WTC11 (cell line): Measurements from ENCODE around the gene SLC29A3. TPM values are rescaled to one million over a fixed set of nuclear protein-coding genes. Genes with fewer than 3 reads are reported as not detected.
"Not testable (repeated sequence)": the region's sequence is repeated elsewhere in the genome, so short reads cannot be mapped to it uniquely, and the experiment has no call there.

Experiments
- ATAC-seq: fragments of 200-7000 bp; cut with Tn5 transposase; 2 replicates; pipeline ENCODE4 v1.10.0; 2021; ENCODE audit warnings: mild to moderate bottlenecking, moderate library complexity
- CTCF ChIA-PET: fragments of 300-600 bp; sonication (Branson Sonifier 250); formaldehyde crosslinking; loops from one replicate; lab custom pipeline; 2021; ENCODE audit warnings: antibody characterized with exemption; lab: Charles Lee
- POLR2A ChIA-PET: fragments of 350-600 bp; sonication (Branson Sonifier 250); formaldehyde crosslinking; loops from one replicate; lab custom pipeline; 2021; ENCODE audit warnings: antibody characterized with exemption; lab: Charles Lee
- DNase-seq: peaks from one replicate; pipeline ENCODE4 v3.0.0; 2021; ENCODE audit warnings: low spot score
- H3K27ac Mint-ChIP-seq: 2 replicates; pipeline ENCODE4 v1.8.0; 2021; ENCODE audit warnings: mixed read lengths
- H3K27me3 Mint-ChIP-seq: 2 replicates; pipeline ENCODE4 v1.8.0; 2021; ENCODE audit warnings: low read depth, mild to moderate bottlenecking, moderate library complexity, mixed read lengths
- H3K36me3 Mint-ChIP-seq: 2 replicates; pipeline ENCODE4 v1.8.0; 2021; ENCODE audit warnings: mixed read lengths
- H3K4me1 Mint-ChIP-seq: 2 replicates; pipeline ENCODE4 v1.8.0; 2022; ENCODE audit warnings: mixed read lengths
- H3K4me3 Mint-ChIP-seq: 2 replicates; pipeline ENCODE4 v1.8.0; 2021; ENCODE audit warnings: mild to moderate bottlenecking, moderate library complexity, mixed read lengths
- H3K9me3 Mint-ChIP-seq: 2 replicates; pipeline ENCODE4 v1.8.0; 2021; ENCODE audit warnings: mixed read lengths
- ATF6 ChIP-seq: sonication (generic); formaldehyde crosslinking; IDR thresholded peaks from 2 replicates; pipeline ENCODE4 v1.8.1; 2023; ENCODE audit warnings: mild to moderate bottlenecking, missing genetic modification reagents
- CBFB ChIP-seq: sonication (generic); formaldehyde crosslinking; IDR thresholded peaks from 2 replicates; pipeline ENCODE4 v1.8.1; 2022; ENCODE audit warnings: mild to moderate bottlenecking, low read depth, missing genetic modification reagents
- GTF2I ChIP-seq: fragments of 250-450 bp; sonication (Bioruptor Pico); conservative IDR thresholded peaks from 2 replicates; pipeline ENCODE4 v1.4.0; 2021; ENCODE audit warnings: mild to moderate bottlenecking
- HMGXB4 ChIP-seq: sonication (generic); formaldehyde crosslinking; IDR thresholded peaks from 2 replicates; pipeline ENCODE4 v1.8.1; 2023; ENCODE audit warnings: mild to moderate bottlenecking, moderate library complexity, missing genetic modification reagents
- JAZF1 ChIP-seq: fragments of 250-450 bp; sonication (Bioruptor Pico); IDR thresholded peaks from 2 replicates; pipeline ENCODE4 v1.9.0; 2021; ENCODE audit warnings: moderate library complexity, mild to moderate bottlenecking, inconsistent platforms
- NR1H2 ChIP-seq: sonication (generic); formaldehyde crosslinking; IDR thresholded peaks from 2 replicates; pipeline ENCODE4 v1.9.0; 2021; ENCODE audit warnings: mild to moderate bottlenecking, moderate library complexity, missing genetic modification reagents
- NR3C1 ChIP-seq: sonication (generic); formaldehyde crosslinking; conservative IDR thresholded peaks from 2 replicates; pipeline ENCODE4 v1.8.1; 2023; ENCODE audit warnings: low read depth, mild to moderate bottlenecking, missing genetic modification reagents
- ZNF232 ChIP-seq: sonication (generic); formaldehyde crosslinking; IDR thresholded peaks from 2 replicates; pipeline ENCODE4 v1.8.0; 2022; ENCODE audit warnings: mild to moderate bottlenecking, missing genetic modification reagents
- ZNF425 ChIP-seq: fragments of 250-450 bp; sonication (Bioruptor Pico); conservative IDR thresholded peaks from 2 replicates; pipeline ENCODE4 v1.9.0; 2021; ENCODE audit warnings: mild to moderate bottlenecking
- total RNA-seq: library from RNA; stranded (reverse); gene quantifications from 3 replicates; pipeline ENCODE4 v1.2.3, GENCODE V29; 2021
- TF ChIP-seq, protein P1 (sequence below): sonication (generic); formaldehyde crosslinking; IDR thresholded peaks from 2 replicates; pipeline ENCODE4 v1.8.0; 2022; ENCODE audit warnings: mild to moderate bottlenecking, missing genetic modification reagents
- TF ChIP-seq, protein P2 (sequence below): sonication (generic); formaldehyde crosslinking; IDR thresholded peaks from 2 replicates; pipeline ENCODE4 v1.8.1; 2022; ENCODE audit warnings: low read depth, mild to moderate bottlenecking, moderate library complexity, missing genetic modification reagents, borderline replicate concordance
- TF ChIP-seq, protein P3 (sequence below): fragments of 250-450 bp; sonication (Bioruptor Pico); IDR thresholded peaks from 2 replicates; pipeline ENCODE4 v1.9.0; 2021; ENCODE audit warnings: moderate library complexity, mild to moderate bottlenecking, inconsistent platforms, borderline replicate concordance

Gene SLC29A3
- total RNA-seq, 1 experiment from 2014 or later: 9.2 TPM

DNA sequence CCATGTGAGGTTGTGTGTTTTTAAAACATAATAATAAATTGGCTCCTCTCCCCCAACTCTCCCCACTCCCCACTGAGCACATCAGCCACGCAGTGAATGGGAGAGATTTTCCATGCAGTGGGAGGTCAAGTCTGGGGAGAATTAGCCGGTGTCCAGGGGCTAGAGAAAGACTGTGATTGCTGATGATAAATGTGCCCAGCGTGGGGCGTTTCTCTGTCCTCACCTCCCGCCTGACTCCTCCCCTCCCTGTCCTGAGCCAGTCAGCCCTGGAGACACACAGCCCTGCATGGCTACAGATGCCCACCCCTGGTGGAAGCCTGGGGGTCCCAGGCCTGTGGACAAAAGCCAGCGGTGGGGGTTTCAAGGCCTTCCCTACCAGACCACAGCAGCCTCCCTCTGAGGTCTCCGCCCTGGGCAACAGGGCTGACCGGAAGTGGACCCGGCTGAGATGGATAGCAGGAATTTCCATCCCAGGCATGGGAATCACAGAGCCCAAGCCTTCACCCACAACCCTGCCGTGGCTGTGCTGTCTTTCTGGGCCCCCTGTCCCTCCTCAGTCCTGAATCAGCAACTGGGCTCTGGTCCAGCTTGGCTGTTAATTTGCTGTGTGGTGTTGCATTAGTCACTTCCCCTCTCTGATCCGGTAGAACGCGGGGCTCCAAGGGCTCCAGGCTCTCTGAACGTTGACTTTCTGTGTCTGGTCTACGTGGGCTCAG lies 46.8 kb upstream of the SLC29A3 start:
- POLR2A ChIA-PET: no interaction called here
- H3K27me3 Mint-ChIP-seq: no peaks in the 10 kb centered on the region
- no peak overlapping the region for H3K4me3 Mint-ChIP-seq
- TF ChIP-seq NR3C1 (CRISPR knock-in tag) (no peak), GTF2I (CRISPR knock-in tag) (peak; percentile 35; the same call in 1 of the 2 replicates)
- TF ChIP-seq, all 79 proteins: peak for 1
- H3K36me3 Mint-ChIP-seq: no peaks in the 10 kb centered on the region
- peaks cover 54% of the 10 kb centered on the region for H3K4me1 Mint-ChIP-seq
- DNase-seq (no peak), ATAC-seq (no peak)
- no peaks in the 10 kb centered on the region for H3K9me3 Mint-ChIP-seq
- no peak overlapping the region; the same call in 1 of the 2 replicates for H3K27ac Mint-ChIP-seq
- CTCF ChIA-PET: interaction anchor here (4.2 kb wide), 1 partner anchor 12 kb away, joined by 30 read pairs; no protein-coding TSS in a partner anchor

GRCh38 chr10:71272974-71273373 lies 46.1 kb upstream of the SLC29A3 start:
- CTCF ChIA-PET: interaction anchor here (1.9 kb wide), 1 partner anchor 64 kb away, joined by 5 read pairs; no protein-coding TSS in a partner anchor
- H3K9me3 Mint-ChIP-seq, H3K4me3 Mint-ChIP-seq, DNase-seq, H3K27me3 Mint-ChIP-seq, H3K27ac Mint-ChIP-seq, POLR2A ChIA-PET, ATAC-seq, H3K36me3 Mint-ChIP-seq: not testable (repeated sequence)
- H3K4me1 Mint-ChIP-seq: peaks cover 57% of the 10 kb centered on the region

DNA sequence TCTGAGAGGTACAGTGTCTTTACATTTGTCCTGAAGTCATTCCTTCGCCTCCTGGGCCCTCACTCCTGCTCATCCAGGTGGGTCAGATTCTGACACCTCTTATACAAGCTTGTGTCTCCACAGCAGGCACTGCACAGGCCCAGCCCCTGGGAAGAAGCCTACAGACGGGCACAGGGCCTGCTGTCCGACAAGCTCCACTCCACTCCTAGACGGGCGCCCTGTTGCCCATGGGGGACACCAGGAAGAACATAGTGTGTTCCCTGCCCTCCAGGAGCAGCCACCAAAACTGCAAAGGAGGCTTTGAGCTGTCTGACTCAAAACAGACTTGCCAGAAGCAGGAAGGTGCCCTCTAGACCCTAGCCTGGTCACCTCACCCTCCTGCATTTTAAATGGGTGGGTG lies 45.6 kb upstream of the SLC29A3 start:
- ATAC-seq (no peak), DNase-seq (no peak)
- H3K9me3 Mint-ChIP-seq: no peaks in the 10 kb centered on the region
- TF ChIP-seq JAZF1 (no peak), HMGXB4 (CRISPR knock-in tag) (no peak), ATF6 (CRISPR knock-in tag) (no peak)
- TF ChIP-seq, protein P1, sequence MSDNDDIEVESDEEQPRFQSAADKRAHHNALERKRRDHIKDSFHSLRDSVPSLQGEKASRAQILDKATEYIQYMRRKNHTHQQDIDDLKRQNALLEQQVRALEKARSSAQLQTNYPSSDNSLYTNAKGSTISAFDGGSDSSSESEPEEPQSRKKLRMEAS (CRISPR knock-in tag): no peak
- TF ChIP-seq, protein P2, sequence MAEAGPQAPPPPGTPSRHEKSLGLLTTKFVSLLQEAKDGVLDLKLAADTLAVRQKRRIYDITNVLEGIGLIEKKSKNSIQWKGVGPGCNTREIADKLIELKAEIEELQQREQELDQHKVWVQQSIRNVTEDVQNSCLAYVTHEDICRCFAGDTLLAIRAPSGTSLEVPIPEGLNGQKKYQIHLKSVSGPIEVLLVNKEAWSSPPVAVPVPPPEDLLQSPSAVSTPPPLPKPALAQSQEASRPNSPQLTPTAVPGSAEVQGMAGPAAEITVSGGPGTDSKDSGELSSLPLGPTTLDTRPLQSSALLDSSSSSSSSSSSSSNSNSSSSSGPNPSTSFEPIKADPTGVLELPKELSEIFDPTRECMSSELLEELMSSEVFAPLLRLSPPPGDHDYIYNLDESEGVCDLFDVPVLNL: no peak
- no peaks in the 10 kb centered on the region for H3K36me3 Mint-ChIP-seq
- H3K4me1 Mint-ChIP-seq: peaks cover 58% of the 10 kb centered on the region
- H3K4me3 Mint-ChIP-seq: no peak overlapping the region
- ChIA-PET CTCF (interaction anchor here (0.9 to 1.9 kb wide), 3 partner anchors 10 to 65 kb away, joined by 3 to 5 read pairs (median 4); no protein-coding TSS in a partner anchor), POLR2A (no interaction called here)
- peak overlapping the region; percentile 36; the same call in 1 of the 2 replicates for H3K27ac Mint-ChIP-seq
- H3K27me3 Mint-ChIP-seq: no peaks in the 10 kb centered on the region

- no peak for ATAC-seq
- H3K9me3 Mint-ChIP-seq: no peaks in the 10 kb centered on the region
- H3K27ac Mint-ChIP-seq: peak overlapping the region; percentile 67
- H3K4me3 Mint-ChIP-seq: no peak overlapping the region
- no peak for TF ChIP-seq CBFB (CRISPR knock-in tag)
- TF ChIP-seq, protein P3, sequence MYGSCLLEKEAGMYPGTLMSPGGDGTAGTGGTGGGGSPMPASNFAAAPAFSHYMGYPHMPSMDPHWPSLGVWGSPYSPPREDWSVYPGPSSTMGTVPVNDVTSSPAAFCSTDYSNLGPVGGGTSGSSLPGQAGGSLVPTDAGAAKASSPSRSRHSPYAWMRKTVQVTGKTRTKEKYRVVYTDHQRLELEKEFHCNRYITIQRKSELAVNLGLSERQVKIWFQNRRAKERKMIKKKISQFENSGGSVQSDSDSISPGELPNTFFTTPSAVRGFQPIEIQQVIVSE (CRISPR knock-in tag): no peak
- TF ChIP-seq ZNF232: no peak
- TF ChIP-seq ZNF425: no peak
- TF ChIP-seq NR1H2 (CRISPR knock-in tag): no peak
- TF ChIP-seq, all 79 proteins: peak for 0
- H3K27me3 Mint-ChIP-seq: no peaks in the 10 kb centered on the region
- CTCF ChIA-PET: interaction anchor here (0.6 to 1.9 kb wide), 17 partner anchors 8 to 839 kb away, joined by 3 to 13 read pairs (median 4); partner anchors contain the start of gene SLC29A3
- peaks cover 58% of the 10 kb centered on the region for H3K4me1 Mint-ChIP-seq
- POLR2A ChIA-PET: no interaction called here
- H3K36me3 Mint-ChIP-seq: no peaks in the 10 kb centered on the region
- DNase-seq: no peak
These were observed 43.9 kb upstream of the SLC29A3 start for GRCh38 chr10:71274901-71275796.
